WERI-Rb-1 (cell line): ENCODE results near the gene CDCA7.
"Not testable (repeated sequence)": the region's sequence is repeated elsewhere in the genome, so short reads cannot be mapped to it uniquely, and the experiment has no call there.

ENCODE experiments used
- DNase-seq: peaks from one replicate; pipeline ENCODE4 v3.0.0-alpha.2; 2020
- H3K27ac ChIP-seq: fragments of 250-450 bp; sonication (Bioruptor Pico); 2 replicates; pipeline ENCODE4 v1.5.1; 2020; ENCODE audit warnings: mild to moderate bottlenecking, moderate library complexity
- H3K27me3 ChIP-seq: fragments of 250-450 bp; sonication (Bioruptor Pico); 2 replicates; pipeline ENCODE4 v1.5.1; 2021; ENCODE audit warnings: mild to moderate bottlenecking, low read depth, moderate library complexity; ENCODE audit not compliant: insufficient read depth, severe bottlenecking
- H3K36me3 ChIP-seq: fragments of 250-450 bp; sonication (Bioruptor Pico); 2 replicates; pipeline ENCODE4 v1.5.1; 2020; ENCODE audit warnings: mild to moderate bottlenecking, moderate library complexity
- H3K4me3 ChIP-seq: 2 replicates; pipeline ENCODE4 v1.5.1; 2011; ENCODE audit warnings: low read depth, mild to moderate bottlenecking, control low read depth, low read length
- H3K9me3 ChIP-seq: fragments of 250-450 bp; sonication (Bioruptor Pico); 2 replicates; pipeline ENCODE4 v1.5.1; 2021; ENCODE audit warnings: mild to moderate bottlenecking, moderate library complexity; ENCODE audit not compliant: severe bottlenecking
- CTCF ChIP-seq: IDR thresholded peaks from 2 replicates; pipeline ENCODE4 v1.5.1; 2011; ENCODE audit warnings: low read depth, mild to moderate bottlenecking, control low read depth, inconsistent platforms, low read length

Gene CDCA7

GRCh38 chr2:173326806-173327205 lies 27.9 kb upstream of the CDCA7 start:
- Histone ChIP-seq H3K27me3 (no peaks in the 10 kb centered on the region), H3K9me3 (peaks cover 16% of the 10 kb centered on the region), H3K4me3 (no peak overlapping the region), H3K27ac (no peak overlapping the region), H3K36me3 (no peaks in the 10 kb centered on the region)
- no peak for TF ChIP-seq CTCF
- no peak for DNase-seq

GRCh38 chr2:173327421-173327820 lies 27.3 kb upstream of the CDCA7 start:
- DNase-seq: peak; percentile 23
- Histone ChIP-seq H3K27ac (no peak overlapping the region), H3K4me3 (no peak overlapping the region), H3K36me3 (no peaks in the 10 kb centered on the region), H3K9me3 (peaks cover 16% of the 10 kb centered on the region), H3K27me3 (no peaks in the 10 kb centered on the region)
- 0 out of 2 replicates have a peak, but pooled peaks have one; percentile 2 for TF ChIP-seq CTCF

GRCh38 chr2:173333003-173333402 lies 21.7 kb upstream of the CDCA7 start:
- H3K9me3 ChIP-seq, H3K27ac ChIP-seq, DNase-seq: not testable (repeated sequence)

GRCh38 chr2:173339807-173340206 lies 14.9 kb upstream of the CDCA7 start:
- H3K4me3 ChIP-seq: no peak overlapping the region
- H3K9me3 ChIP-seq: no peaks in the 10 kb centered on the region
- no peaks in the 10 kb centered on the region for H3K36me3 ChIP-seq
- TF ChIP-seq CTCF: no peak
- H3K27ac ChIP-seq: peak overlapping the region; percentile 60
- DNase-seq: peak; percentile 84
- H3K27me3 ChIP-seq: no peaks in the 10 kb centered on the region

More at GRCh38 chr2:173333003-173333402, 21.7 kb upstream of the CDCA7 start:
- not testable (repeated sequence) for H3K27me3 ChIP-seq, H3K36me3 ChIP-seq, H3K4me3 ChIP-seq

GRCh38 chr2:173343921-173344320 lies 10.8 kb upstream of the CDCA7 start:
- H3K4me3 ChIP-seq: no peak overlapping the region
- no peak for DNase-seq
- no peak for TF ChIP-seq CTCF

GRCh38 chr2:173346035-173346434 lies 8.6 kb upstream of the CDCA7 start:
- peaks cover 16% of the 10 kb centered on the region for H3K9me3 ChIP-seq
- no peak overlapping the region for H3K27ac ChIP-seq
- no peak for TF ChIP-seq CTCF
- no peaks in the 10 kb centered on the region for H3K36me3 ChIP-seq
- no peak for DNase-seq
- no peak overlapping the region for H3K4me3 ChIP-seq
- no peaks in the 10 kb centered on the region for H3K27me3 ChIP-seq

More at GRCh38 chr2:173343921-173344320, 10.8 kb upstream of the CDCA7 start:
- Histone ChIP-seq H3K27ac (no peak overlapping the region), H3K9me3 (peaks cover 16% of the 10 kb centered on the region), H3K36me3 (no peaks in the 10 kb centered on the region), H3K27me3 (no peaks in the 10 kb centered on the region)
